Activated CD8-positive, alpha-beta memory T cell treated with anti-CD3 and anti-CD28 coated beads, Interleukin-2, amount 50 U/mL, for 4 hours (primary cell): ENCODE results near the gene SRP14.
"Not testable (repeated sequence)": the region's sequence is repeated elsewhere in the genome, so short reads cannot be mapped to it uniquely, and the experiment has no call there.

ENCODE experiments used
- DNase-seq: peaks from one replicate; pipeline ENCODE4 v3.0.0-alpha.2; 2020

The SRP14 gene

GRCh38 chr15:40048926-40049475 is 10.0 kb upstream of the SRP14 start:
- no peak for DNase-seq

GRCh38 chr15:40048211-40048792 is 9.3 kb upstream of the SRP14 start:
- no peak for DNase-seq

GRCh38 chr15:40047415-40048210 is 8.6 kb upstream of the SRP14 start:
- peak; percentile 57 for DNase-seq

- DNase-seq, result no peak
Observed at GRCh38 chr15:40046721-40047414, 7.9 kb upstream of the SRP14 start.

- no peak for DNase-seq
Observed at GRCh38 chr15:40045572-40046217, 6.7 kb upstream of the SRP14 start.

GRCh38 chr15:40044717-40045571 is 6.0 kb upstream of the SRP14 start:
- DNase-seq, result peak; percentile 85

- no peak for DNase-seq
Observed at GRCh38 chr15:40043927-40044716, 5.1 kb upstream of the SRP14 start.

- no peak for DNase-seq
Observed at GRCh38 chr15:40042791-40043320, 3.9 kb upstream of the SRP14 start.

GRCh38 chr15:40040770-40041169 is 1.8 kb upstream of the SRP14 start:
- DNase-seq, result no peak

- no peak for DNase-seq
Observed at GRCh38 chr15:40040293-40040635, 1.3 kb upstream of the SRP14 start.

- no peak for DNase-seq
Observed at GRCh38 chr15:40038275-40038637, 725 bp downstream of the SRP14 start.

- DNase-seq, result no peak
Observed at GRCh38 chr15:40037721-40038120, 1.3 kb downstream of the SRP14 start.

GRCh38 chr15:40035182-40035581 is 3.8 kb downstream of the SRP14 start:
- DNase-seq, result not testable (repeated sequence)

GRCh38 chr15:40034186-40034946 is 4.6 kb downstream of the SRP14 start:
- DNase-seq, result no peak

- DNase-seq, result no peak
Observed at GRCh38 chr15:40032125-40032839, 6.7 kb downstream of the SRP14 start.

GRCh38 chr15:40031300-40031699 is 7.7 kb downstream of the SRP14 start:
- no peak for DNase-seq

- DNase-seq, result no peak
Observed at GRCh38 chr15:40029979-40030893, 8.7 kb downstream of the SRP14 start.

GRCh38 chr15:40028853-40029252 is 10.1 kb downstream of the SRP14 start:
- no peak for DNase-seq

- DNase-seq, result no peak
Observed at GRCh38 chr15:40028193-40028592, 10.8 kb downstream of the SRP14 start.
